ENCODE results near the gene SLC25A11. TPM values are rescaled to one million over a fixed set of nuclear protein-coding genes. Genes with fewer than 3 reads are reported as not detected.

The SLC25A11 gene
- polyA plus RNA-seq, 1 of the 3 experiments (the other 2 are of a cell fraction), result 82.8 TPM

DNA sequence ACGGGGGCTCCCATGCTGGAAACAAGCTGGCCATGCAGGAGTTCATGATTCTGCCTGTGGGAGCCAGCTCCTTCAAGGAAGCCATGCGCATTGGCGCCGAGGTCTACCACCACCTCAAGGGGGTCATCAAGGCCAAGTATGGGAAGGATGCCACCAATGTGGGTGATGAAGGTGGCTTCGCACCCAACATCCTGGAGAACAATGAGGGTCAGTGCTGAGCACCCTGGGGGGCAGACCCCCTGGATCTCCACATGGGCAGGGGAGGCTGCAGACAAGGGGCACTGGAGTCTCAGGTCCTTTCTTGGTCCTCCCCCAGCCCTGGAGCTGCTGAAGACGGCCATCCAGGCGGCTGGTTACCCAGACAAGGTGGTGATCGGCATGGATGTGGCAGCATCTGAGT is 15.2 kb upstream of the SLC25A11 start:
- Histone ChIP-seq H3K9me2 (no peaks in the 10 kb centered on the region), H3K27me3 (ENCODE audit: insufficient read depth) (no peaks in the 10 kb centered on the region), H3K4me3 (ENCODE audit: low read depth in 2 of 2, low read length in 1 of 2) (no peak overlapping the region), H3K4me2 (no peak overlapping the region), H3K4me1 (ENCODE audit: control insufficient read depth in 1 of 2, insufficient read depth in 2 of 2, low read depth in 1 of 2, low read length in 1 of 2) (peaks cover 20 to 30% of the 10 kb centered on the region in 2 experiments; a peak in 3 of 4 replicates), H3K27ac (ENCODE audit: low read depth in 2 of 2, low read length in 1 of 2) (no peak overlapping the region), H3K9me3 (no peaks in the 10 kb centered on the region), H3K9ac (no peak overlapping the region), H3K79me2 (ENCODE audit: insufficient read depth) (peaks cover 25% of the 10 kb centered on the region), H3K36me3 (replicated peaks in 1 of 2; ENCODE audit: control insufficient read depth in 1 of 2, insufficient read depth in 2 of 2, low read length in 1 of 2) (peaks cover 3 to 4% of the 10 kb centered on the region in 2 experiments), H4K20me1 (ENCODE audit: insufficient read depth) (no peaks in the 10 kb centered on the region), H3F3A (replicated peaks; ENCODE audit: insufficient read depth) (peaks cover 27% of the 10 kb centered on the region), H2AFZ (ENCODE audit: low read depth) (no peak overlapping the region)
- TF ChIP-seq GABPA (IDR thresholded peaks at IDR 0.05; ENCODE audit: low read depth) (no peak), FOSL2 (IDR thresholded peaks at IDR 0.05; ENCODE audit: borderline replicate concordance, low read depth) (no peak), CHD2 (IDR thresholded peaks at IDR 0.05; ENCODE audit: low read length, partially characterized antibody) (no peak), FOXJ3 (CRISPR knock-in tag; IDR thresholded peaks at IDR 0.05) (no peak), SMC3 (IDR thresholded peaks at IDR 0.05; ENCODE audit: low read depth, low read length) (no peak), MXI1 (IDR thresholded peaks at IDR 0.05; ENCODE audit: low read depth, low read length) (no peak), ELF1 (IDR thresholded peaks at IDR 0.05) (no peak), TCF12 (IDR thresholded peaks at IDR 0.05) (no peak), GATA2 (CRISPR knock-in tag; IDR thresholded peaks at IDR 0.05) (no peak), MEF2A (IDR thresholded peaks at IDR 0.05; ENCODE audit: borderline replicate concordance, low read depth) (no peak)
- ChIA-PET CTCF (interaction anchor here (1.0 to 2.1 kb wide), 4 partner anchors 15 to 107 kb away, joined by 3 to 7 read pairs (median 4); partner anchors contain the start of genes CAMTA2 and RNF167), POLR2A (interaction anchor here (6.7 kb wide), 1 partner anchor 12 kb away, joined by 56 read pairs; the partner anchor contains the start of gene SPAG7)
- WGBS (ENCODE audit: low lambda C conversion rate), result 97% methylated on average over 7 of the region's 8 CpGs
- no peak for DNase-seq

DNA sequence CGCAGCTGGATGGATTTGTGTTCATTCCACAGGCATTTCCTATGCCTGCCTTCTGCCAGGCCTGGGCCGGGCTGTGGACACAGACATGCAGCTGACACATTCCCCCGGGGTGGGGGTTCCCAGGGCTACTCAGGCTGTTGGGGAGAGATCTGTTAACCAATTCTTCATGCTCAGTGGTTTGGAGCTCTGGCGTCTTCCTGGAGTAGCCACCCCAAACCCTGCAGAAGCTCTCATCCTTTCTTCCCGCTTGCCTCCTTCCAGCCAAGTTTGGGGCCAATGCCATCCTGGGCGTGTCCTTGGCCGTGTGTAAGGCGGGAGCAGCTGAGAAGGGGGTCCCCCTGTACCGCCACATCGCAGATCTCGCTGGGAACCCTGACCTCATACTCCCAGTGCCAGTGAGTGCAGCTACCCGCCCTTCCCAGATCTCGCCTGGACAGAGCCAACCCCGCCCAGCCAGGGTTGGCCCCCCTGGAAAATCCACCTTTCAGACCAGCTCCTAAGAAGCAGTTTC is 13.7 kb upstream of the SLC25A11 start:
- no peaks in the 10 kb centered on the region for H3K9me2 ChIP-seq
- POLR2A ChIA-PET, result interaction anchor here (4.6 to 6.7 kb wide), 2 partner anchors 13 to 14 kb away, joined by 16 to 56 read pairs; partner anchors contain the start of genes RNF167, SLC25A11 and SPAG7
- no peak overlapping the region for H3K4me3 ChIP-seq (ENCODE audit: low read depth in 2 of 2, low read length in 1 of 2)
- H3K27ac ChIP-seq (ENCODE audit: low read depth in 2 of 2, low read length in 1 of 2), result peak overlapping the region in 1 of 2 experiments; percentile 45; a peak in 3 of 4 replicates
- 90% methylated on average over 8 of the region's 14 CpGs for WGBS (ENCODE audit: low lambda C conversion rate)
- peak overlapping the region; percentile 11; the same call in 1 of the 2 replicates for H2AFZ ChIP-seq (ENCODE audit: low read depth)
- H3F3A ChIP-seq (replicated peaks; ENCODE audit: insufficient read depth), result peaks cover 34% of the 10 kb centered on the region
- H3K4me2 ChIP-seq, result peak overlapping the region; percentile 47
- no peaks in the 10 kb centered on the region for H3K27me3 ChIP-seq (ENCODE audit: insufficient read depth)
- no peaks in the 10 kb centered on the region; the same call in 1 of the 2 replicates for H4K20me1 ChIP-seq (ENCODE audit: insufficient read depth)
- TF ChIP-seq GATA2 (CRISPR knock-in tag; IDR thresholded peaks at IDR 0.05) (no peak), TCF12 (IDR thresholded peaks at IDR 0.05) (peak; percentile 30; the same call in 1 of the 2 replicates), SIN3A (IDR thresholded peaks at IDR 0.05; ENCODE audit: borderline replicate concordance, low read depth, low read length) (0 out of 2 replicates have a peak, but pooled peaks have one; percentile 30), RCOR1 (IDR thresholded peaks at IDR 0.05; ENCODE audit: low read length) (no peak), NFIC (IDR thresholded peaks at IDR 0.05; ENCODE audit: borderline replicate concordance) (no peak), FOSL2 (IDR thresholded peaks at IDR 0.05; ENCODE audit: borderline replicate concordance, low read depth) (0 out of 2 replicates have a peak, but pooled peaks have one; percentile 3), SMC3 (IDR thresholded peaks at IDR 0.05; ENCODE audit: low read depth, low read length) (no peak), CHD2 (IDR thresholded peaks at IDR 0.05; ENCODE audit: low read length, partially characterized antibody) (no peak)
- TF ChIP-seq, protein P1, sequence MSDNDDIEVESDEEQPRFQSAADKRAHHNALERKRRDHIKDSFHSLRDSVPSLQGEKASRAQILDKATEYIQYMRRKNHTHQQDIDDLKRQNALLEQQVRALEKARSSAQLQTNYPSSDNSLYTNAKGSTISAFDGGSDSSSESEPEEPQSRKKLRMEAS (IDR thresholded peaks at IDR 0.05; ENCODE audit: low read depth), result 0 out of 2 replicates have a peak, but pooled peaks have one; percentile 23
- H3K9ac ChIP-seq, result 0 out of 2 replicates have a peak overlapping the region, but pooled peaks have one; percentile 28
- DNase-seq, result no peak
- no peaks in the 10 kb centered on the region for H3K36me3 ChIP-seq (replicated peaks in 1 of 2; ENCODE audit: control insufficient read depth in 1 of 2, insufficient read depth in 2 of 2, low read length in 1 of 2)
- H3K79me2 ChIP-seq (ENCODE audit: insufficient read depth), result peaks cover 25% of the 10 kb centered on the region
- no peaks in the 10 kb centered on the region for H3K9me3 ChIP-seq
- peaks cover 20 to 30% of the 10 kb centered on the region in 2 experiments; a peak in 3 of 4 replicates for H3K4me1 ChIP-seq (ENCODE audit: control insufficient read depth in 1 of 2, insufficient read depth in 2 of 2, low read depth in 1 of 2, low read length in 1 of 2)
- CTCF ChIA-PET, result interaction anchor here (0.9 to 1.4 kb wide), 4 partner anchors 14 to 109 kb away, joined by 3 to 7 read pairs (median 4); partner anchors contain the start of genes CAMTA2 and SPAG7
